HCT116 (cell line): ENCODE data around the gene GALE.

Source experiments
- EZH2phosphoT487 ChIP-seq: fragments of 200-600 bp; IDR thresholded peaks from 2 replicates; pipeline ENCODE4 v1.6.1; 2018; ENCODE audit warnings: antibody characterized with exemption, borderline replicate concordance
- YY1 ChIP-seq: IDR thresholded peaks from 2 replicates; pipeline ENCODE4 v1.6.1; 2011; ENCODE audit warnings: low read length, low read depth, moderate library complexity, mild to moderate bottlenecking; ENCODE audit not compliant: insufficient replicate concordance; ENCODE audit errors: extremely low read depth
- TF ChIP-seq, protein P1 (sequence below), 3 experiments: fragments of 200-600 bp in 1 of 3; sonication (generic) in 1 of 3; IDR thresholded peaks in 2 of 3; conservative IDR thresholded peaks in 1 of 3; 2 replicates each; pipeline ENCODE4 v1.5.1; 2012 to 2017; ENCODE audit warnings: low read depth in 2 of 3, low read length in 2 of 3, antibody characterized with exemption in 1 of 3, borderline replicate concordance in 1 of 3, control low read depth in 1 of 3, mild to moderate bottlenecking in 1 of 3, mixed read lengths in 1 of 3, mixed run types in 1 of 3, moderate library complexity in 1 of 3; ENCODE audit not compliant: insufficient read depth in 1 of 3

DNA sequence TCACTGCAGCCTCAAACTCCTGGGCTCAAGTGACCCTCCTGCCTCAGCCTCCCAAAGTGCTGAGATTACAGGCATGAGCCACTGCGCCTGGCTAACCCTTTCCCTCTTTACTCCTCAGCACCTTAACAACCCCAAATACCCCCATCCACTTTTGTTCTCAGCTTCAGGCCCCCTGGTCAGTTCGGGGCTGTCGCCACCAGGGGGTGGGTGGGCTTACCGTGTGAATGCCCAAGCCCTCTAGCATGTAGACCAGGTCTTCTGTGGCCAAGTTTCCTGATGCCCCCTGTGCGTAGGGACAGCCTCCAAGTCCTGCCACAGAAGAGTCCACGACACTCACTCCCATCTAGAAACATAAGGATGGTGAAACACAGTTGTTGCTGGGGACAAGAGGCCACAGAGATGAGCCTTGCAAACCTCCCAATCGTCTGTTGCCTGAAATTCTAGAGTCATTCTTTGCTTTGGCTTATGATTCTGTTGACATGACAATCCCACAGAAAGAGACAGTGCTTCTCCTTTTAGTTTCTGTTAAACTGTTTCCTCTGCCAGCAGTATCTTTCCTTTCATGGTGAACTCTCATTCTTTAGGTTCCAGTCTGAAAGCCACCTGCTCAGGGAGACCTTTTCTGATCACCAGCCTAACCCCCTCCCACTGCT is 3.8 kb upstream of the GALE start:
- TF ChIP-seq EZH2phosphoT487 (no peak), YY1 (no peak)
- TF ChIP-seq, protein P1, sequence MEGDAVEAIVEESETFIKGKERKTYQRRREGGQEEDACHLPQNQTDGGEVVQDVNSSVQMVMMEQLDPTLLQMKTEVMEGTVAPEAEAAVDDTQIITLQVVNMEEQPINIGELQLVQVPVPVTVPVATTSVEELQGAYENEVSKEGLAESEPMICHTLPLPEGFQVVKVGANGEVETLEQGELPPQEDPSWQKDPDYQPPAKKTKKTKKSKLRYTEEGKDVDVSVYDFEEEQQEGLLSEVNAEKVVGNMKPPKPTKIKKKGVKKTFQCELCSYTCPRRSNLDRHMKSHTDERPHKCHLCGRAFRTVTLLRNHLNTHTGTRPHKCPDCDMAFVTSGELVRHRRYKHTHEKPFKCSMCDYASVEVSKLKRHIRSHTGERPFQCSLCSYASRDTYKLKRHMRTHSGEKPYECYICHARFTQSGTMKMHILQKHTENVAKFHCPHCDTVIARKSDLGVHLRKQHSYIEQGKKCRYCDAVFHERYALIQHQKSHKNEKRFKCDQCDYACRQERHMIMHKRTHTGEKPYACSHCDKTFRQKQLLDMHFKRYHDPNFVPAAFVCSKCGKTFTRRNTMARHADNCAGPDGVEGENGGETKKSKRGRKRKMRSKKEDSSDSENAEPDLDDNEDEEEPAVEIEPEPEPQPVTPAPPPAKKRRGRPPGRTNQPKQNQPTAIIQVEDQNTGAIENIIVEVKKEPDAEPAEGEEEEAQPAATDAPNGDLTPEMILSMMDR (IDR thresholded peaks at IDR 0.05 in 2 of 3, conservative IDR thresholded peaks at IDR 0.05 in 1 of 3; ENCODE audit: borderline replicate concordance in 1 of 3, insufficient read depth in 1 of 3, low read depth in 2 of 3, low read length in 2 of 3) = peak in 2 of 3 experiments; percentile 20 to 27; a peak in 2 of 6 replicates
